Type B pancreatic cell (in vitro differentiated cells): Measurements from ENCODE around the gene PPP2CA. TPM values are rescaled to one million over a fixed set of nuclear protein-coding genes. Genes with fewer than 3 reads are reported as not detected.
"Not testable (repeated sequence)": the region's sequence is repeated elsewhere in the genome, so short reads cannot be mapped to it uniquely, and the experiment has no call there.

Experiments
- DNase-seq: peaks from one replicate; pipeline ENCODE4 v3.0.0; 2021; ENCODE audit warnings: mixed read lengths; ENCODE audit not compliant: unreplicated experiment; ENCODE audit errors: extremely low spot score
- H3K27ac Mint-ChIP-seq: 2 replicates; pipeline ENCODE4 v1.8.0; 2021; ENCODE audit warnings: mild to moderate bottlenecking, mixed read lengths
- H3K27me3 Mint-ChIP-seq: 2 replicates; pipeline ENCODE4 v1.8.0; 2021; ENCODE audit warnings: mixed read lengths
- H3K36me3 Mint-ChIP-seq: 2 replicates; pipeline ENCODE4 v1.8.0; 2021; ENCODE audit warnings: mixed read lengths
- H3K4me1 Mint-ChIP-seq: one replicate; pipeline ENCODE4 v1.8.0; 2021; ENCODE audit warnings: mixed read lengths; ENCODE audit not compliant: unreplicated experiment
- H3K4me3 Mint-ChIP-seq: 2 replicates; pipeline ENCODE4 v1.8.0; 2021; ENCODE audit warnings: mild to moderate bottlenecking, mixed read lengths
- H3K9me3 Mint-ChIP-seq: 2 replicates; pipeline ENCODE4 v1.8.0; 2021; ENCODE audit warnings: mixed read lengths
- total RNA-seq: library from RNA; stranded (reverse); gene quantifications from 2 replicates; pipeline ENCODE4 v1.2.1, GENCODE V29; 2021; ENCODE audit warnings: low replicate concordance
- TF ChIP-seq, protein P1 (sequence below): fragments of 200-600 bp; sonication (generic); conservative IDR thresholded peaks from 2 replicates; pipeline ENCODE4 v1.5.0; 2021; ENCODE audit warnings: antibody characterized with exemption, mild to moderate bottlenecking

PPP2CA gene
- total RNA-seq, 1 donor from 2014 or later = 152 TPM

DNA sequence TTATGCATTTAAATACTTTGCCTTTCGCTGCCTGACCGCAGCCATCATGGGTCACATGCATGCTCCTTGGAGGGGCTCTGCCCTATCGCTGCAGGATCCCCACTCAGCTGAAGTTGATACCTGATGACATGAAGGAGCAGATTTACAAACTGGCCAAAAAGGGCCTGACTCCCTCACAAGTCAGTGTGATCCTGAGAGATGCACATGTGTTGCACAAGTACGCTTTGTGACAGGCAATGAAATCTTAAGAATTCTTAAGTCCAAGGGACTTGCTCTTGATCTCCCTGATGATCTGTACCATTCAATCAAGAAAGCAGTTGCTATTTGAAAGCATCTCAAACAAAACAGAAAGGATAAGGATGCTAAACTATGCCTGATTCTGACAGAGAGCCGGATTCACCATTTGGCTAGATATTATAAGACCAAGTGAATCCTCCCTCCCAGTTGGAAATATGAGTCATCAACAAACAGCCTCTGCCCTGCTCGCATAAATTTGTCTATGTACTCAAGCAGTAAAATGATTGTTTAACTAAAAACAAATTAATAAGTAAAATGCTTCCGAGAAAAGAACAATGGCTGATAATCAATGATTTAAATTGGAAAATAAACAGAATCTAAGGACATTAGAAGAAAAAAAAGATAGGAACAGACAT lies 41.6 kb upstream of the PPP2CA start:
- DNase-seq = no peak
- Mint-ChIP-seq H3K36me3 (no peaks in the 10 kb centered on the region), H3K27ac (no peak overlapping the region), H3K4me3 (no peak overlapping the region), H3K9me3 (peaks cover 13% of the 10 kb centered on the region), H3K27me3 (peaks cover 3% of the 10 kb centered on the region), H3K4me1 (no peaks in the 10 kb centered on the region)
- TF ChIP-seq, protein P1, sequence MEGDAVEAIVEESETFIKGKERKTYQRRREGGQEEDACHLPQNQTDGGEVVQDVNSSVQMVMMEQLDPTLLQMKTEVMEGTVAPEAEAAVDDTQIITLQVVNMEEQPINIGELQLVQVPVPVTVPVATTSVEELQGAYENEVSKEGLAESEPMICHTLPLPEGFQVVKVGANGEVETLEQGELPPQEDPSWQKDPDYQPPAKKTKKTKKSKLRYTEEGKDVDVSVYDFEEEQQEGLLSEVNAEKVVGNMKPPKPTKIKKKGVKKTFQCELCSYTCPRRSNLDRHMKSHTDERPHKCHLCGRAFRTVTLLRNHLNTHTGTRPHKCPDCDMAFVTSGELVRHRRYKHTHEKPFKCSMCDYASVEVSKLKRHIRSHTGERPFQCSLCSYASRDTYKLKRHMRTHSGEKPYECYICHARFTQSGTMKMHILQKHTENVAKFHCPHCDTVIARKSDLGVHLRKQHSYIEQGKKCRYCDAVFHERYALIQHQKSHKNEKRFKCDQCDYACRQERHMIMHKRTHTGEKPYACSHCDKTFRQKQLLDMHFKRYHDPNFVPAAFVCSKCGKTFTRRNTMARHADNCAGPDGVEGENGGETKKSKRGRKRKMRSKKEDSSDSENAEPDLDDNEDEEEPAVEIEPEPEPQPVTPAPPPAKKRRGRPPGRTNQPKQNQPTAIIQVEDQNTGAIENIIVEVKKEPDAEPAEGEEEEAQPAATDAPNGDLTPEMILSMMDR = no peak

DNA sequence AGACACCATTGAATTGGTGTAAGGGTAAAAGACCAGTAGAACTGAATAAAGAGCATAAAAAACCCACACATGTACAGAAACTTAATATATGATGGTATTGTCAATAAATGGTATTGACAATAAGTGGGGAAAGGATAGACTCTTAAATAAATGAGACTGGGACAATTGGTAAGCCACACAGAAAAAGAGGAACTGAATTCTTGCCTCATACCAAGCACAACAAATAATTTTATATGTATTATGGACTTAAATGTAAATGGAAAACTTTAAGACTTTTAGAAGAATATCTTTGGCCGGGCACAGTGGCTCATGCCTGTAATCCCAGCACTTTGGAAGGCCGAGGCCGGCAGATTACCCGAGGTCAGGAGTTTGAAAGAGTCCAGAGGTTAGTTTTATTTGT lies 37.9 kb upstream of the PPP2CA start:
- DNase-seq = no peak
- TF ChIP-seq, protein P1 = no peak
- Mint-ChIP-seq H3K4me3 (no peak overlapping the region), H3K27me3 (peaks cover 3% of the 10 kb centered on the region), H3K36me3 (no peaks in the 10 kb centered on the region), H3K4me1 (no peaks in the 10 kb centered on the region), H3K27ac (no peak overlapping the region), H3K9me3 (peaks cover 16% of the 10 kb centered on the region)

DNA sequence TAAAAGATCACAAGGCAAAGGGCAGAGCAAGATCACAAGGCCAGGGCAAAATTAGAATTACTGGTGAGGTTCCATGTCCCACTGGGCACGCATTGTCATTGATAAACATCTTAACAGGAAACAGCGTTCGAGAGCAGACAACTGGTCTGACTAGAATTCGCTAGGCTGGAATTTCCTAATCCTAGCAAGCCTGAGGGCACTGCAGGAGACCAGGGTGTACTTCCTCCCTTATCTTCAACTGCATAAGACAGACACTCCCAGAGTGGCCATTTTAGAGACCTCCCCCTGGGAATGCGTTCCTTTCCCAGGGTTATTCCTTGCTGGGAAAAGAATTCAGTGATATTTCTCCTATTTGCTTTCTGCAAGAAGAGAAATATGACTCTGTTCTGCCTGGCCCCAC lies 36.8 kb upstream of the PPP2CA start:
- H3K4me1 Mint-ChIP-seq, H3K27ac Mint-ChIP-seq, H3K27me3 Mint-ChIP-seq, H3K36me3 Mint-ChIP-seq, H3K4me3 Mint-ChIP-seq, DNase-seq: not testable (repeated sequence)
- peaks cover 16% of the 10 kb centered on the region for H3K9me3 Mint-ChIP-seq

DNA sequence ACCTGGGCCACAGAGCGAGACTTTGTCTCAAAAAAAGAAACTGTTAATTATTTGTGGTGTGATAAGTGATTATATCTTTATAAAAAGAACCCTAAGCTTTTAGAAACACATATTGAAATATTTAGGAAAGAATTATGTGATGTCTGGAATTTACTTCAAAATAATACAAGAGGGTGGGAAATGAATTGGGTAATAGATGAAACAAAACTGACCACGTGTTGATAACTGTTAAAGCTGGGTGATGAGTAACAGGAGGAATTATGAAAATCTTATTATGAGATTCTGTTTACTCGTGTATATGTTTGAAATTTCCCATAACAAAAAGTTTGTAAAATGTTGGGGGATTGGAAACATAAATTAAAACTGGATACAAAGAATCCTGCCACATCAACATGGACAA lies 33.0 kb upstream of the PPP2CA start:
- peaks cover 10% of the 10 kb centered on the region for H3K9me3 Mint-ChIP-seq
- peaks cover 3% of the 10 kb centered on the region for H3K27me3 Mint-ChIP-seq
- no peaks in the 10 kb centered on the region for H3K36me3 Mint-ChIP-seq
- H3K4me3 Mint-ChIP-seq = no peak overlapping the region
- no peaks in the 10 kb centered on the region for H3K4me1 Mint-ChIP-seq
- H3K27ac Mint-ChIP-seq = no peak overlapping the region
- no peak for DNase-seq
- TF ChIP-seq, protein P1 = no peak

DNA sequence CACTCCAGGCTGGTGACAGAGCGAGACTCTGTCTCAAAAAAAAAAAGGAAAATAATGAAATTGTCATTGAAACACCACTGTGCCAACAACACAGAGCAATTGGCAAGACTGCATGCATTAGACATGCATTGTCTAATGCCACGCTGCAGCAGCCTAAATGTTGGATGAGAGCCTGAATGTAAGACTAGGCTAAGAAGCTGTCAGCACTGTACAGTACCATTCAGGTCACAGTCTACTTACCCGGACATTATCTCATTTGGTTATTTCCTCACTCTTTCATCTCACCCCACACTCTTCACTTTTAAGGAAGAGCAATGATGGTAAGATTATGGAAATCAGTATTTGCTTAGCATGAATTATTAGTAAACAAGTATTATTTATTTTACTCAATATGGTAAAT lies 31.3 kb upstream of the PPP2CA start:
- no peak overlapping the region for H3K27ac Mint-ChIP-seq
- no peaks in the 10 kb centered on the region for H3K4me1 Mint-ChIP-seq
- no peaks in the 10 kb centered on the region for H3K9me3 Mint-ChIP-seq
- TF ChIP-seq, protein P1 = no peak
- no peak for DNase-seq
- peaks cover 3% of the 10 kb centered on the region for H3K27me3 Mint-ChIP-seq
- H3K4me3 Mint-ChIP-seq = no peak overlapping the region
- no peaks in the 10 kb centered on the region for H3K36me3 Mint-ChIP-seq

DNA sequence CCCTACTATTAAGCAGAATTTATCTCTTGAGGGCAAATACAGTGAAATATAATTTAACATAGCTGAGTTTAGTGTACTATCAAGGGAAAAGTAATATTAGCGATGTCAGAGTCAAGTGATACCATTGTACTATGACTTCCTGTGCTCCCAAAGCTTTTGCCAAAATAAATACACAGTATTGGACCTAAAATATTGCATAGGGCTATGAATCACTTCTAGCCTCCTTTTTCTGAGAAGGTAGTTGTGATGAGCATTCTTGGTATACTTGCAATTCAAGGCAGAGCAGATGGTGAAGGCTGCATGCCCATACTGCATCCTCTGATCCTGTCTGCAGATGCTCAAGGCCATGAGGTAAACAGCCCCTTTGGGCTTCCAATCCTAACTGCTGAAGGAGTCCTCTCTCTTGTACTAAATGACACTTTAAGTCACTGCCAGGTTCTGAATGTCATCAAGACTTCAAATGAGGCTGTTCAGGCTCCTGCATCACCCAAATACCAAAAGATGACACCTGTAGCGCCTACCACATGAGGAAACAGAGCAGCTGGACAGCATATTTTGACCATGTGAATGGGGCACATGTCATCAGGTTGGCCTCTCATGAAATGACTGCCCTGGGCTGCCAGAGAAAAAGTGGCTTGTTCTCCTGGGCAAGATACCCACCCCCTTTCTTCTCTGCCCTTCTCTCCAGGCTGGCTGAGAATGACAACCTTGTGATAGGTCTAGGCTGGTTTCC lies 29.7 kb upstream of the PPP2CA start:
- Mint-ChIP-seq H3K27ac (no peak overlapping the region), H3K27me3 (peaks cover 3% of the 10 kb centered on the region), H3K9me3 (no peaks in the 10 kb centered on the region), H3K4me1 (peaks cover 5% of the 10 kb centered on the region), H3K36me3 (no peaks in the 10 kb centered on the region), H3K4me3 (no peak overlapping the region)
- DNase-seq = no peak
- TF ChIP-seq, protein P1 = no peak

DNA sequence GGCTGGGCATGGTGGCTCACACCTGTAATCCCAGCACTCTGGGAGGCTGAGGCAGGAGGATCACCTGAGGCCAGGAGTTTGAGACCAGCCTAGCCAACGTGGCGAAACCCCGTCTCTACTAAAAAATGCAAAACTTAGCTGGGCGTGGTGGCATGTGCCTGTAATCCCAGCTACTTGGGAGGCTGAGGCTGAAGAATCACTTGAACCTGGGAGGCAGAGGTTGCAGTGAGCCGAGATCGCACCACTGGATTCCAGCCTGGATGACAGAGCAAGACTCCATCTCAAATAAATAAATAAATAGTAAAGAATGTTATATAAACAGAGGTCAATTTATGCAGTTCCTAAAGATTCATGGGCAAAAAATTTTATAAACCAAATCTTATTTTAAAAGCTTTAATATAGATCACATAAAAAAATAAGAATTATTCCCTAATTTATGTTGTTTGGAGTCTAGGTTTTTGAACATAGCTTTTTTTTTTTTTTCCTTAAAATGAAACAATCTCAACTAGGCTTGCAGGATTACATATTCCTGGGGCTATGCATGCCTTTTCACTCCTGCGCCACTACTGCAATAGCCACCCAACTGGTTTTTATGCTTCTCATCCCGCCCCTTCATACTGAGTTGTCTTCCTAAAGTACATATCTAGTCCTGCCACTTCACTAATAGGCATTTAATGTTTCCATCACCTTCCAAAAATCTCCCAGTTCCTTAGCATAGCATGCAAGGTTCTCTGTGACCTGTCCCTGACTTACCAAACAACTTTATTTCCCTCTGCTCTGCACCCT lies 27.7 kb upstream of the PPP2CA start:
- not testable (repeated sequence) for H3K36me3 Mint-ChIP-seq, H3K9me3 Mint-ChIP-seq, H3K27me3 Mint-ChIP-seq, H3K4me3 Mint-ChIP-seq, DNase-seq
- H3K4me1 Mint-ChIP-seq = peaks cover 10% of the 10 kb centered on the region
- H3K27ac Mint-ChIP-seq = peak overlapping the region; percentile 77
